Measurements from ENCODE around the gene PCDH1.

GRCh38 chr5:141855265-141856036 lies 22.8 kb downstream of the PCDH1 start:
- TF ChIP-seq RAD21 (CRISPR knock-in tag; IDR thresholded peaks at IDR 0.05), result no peak
- no peak for TF ChIP-seq ZNF30 (CRISPR knock-in tag; IDR thresholded peaks at IDR 0.05)
- no peak for TF ChIP-seq CTCF (CRISPR knock-in tag; IDR thresholded peaks at IDR 0.05)
- TF ChIP-seq ZNF331 (CRISPR knock-in tag; IDR thresholded peaks at IDR 0.05), result no peak
- TF ChIP-seq AKNA (CRISPR knock-in tag; IDR thresholded peaks at IDR 0.05; ENCODE audit: borderline replicate concordance), result no peak
- TF ChIP-seq, protein P1, sequence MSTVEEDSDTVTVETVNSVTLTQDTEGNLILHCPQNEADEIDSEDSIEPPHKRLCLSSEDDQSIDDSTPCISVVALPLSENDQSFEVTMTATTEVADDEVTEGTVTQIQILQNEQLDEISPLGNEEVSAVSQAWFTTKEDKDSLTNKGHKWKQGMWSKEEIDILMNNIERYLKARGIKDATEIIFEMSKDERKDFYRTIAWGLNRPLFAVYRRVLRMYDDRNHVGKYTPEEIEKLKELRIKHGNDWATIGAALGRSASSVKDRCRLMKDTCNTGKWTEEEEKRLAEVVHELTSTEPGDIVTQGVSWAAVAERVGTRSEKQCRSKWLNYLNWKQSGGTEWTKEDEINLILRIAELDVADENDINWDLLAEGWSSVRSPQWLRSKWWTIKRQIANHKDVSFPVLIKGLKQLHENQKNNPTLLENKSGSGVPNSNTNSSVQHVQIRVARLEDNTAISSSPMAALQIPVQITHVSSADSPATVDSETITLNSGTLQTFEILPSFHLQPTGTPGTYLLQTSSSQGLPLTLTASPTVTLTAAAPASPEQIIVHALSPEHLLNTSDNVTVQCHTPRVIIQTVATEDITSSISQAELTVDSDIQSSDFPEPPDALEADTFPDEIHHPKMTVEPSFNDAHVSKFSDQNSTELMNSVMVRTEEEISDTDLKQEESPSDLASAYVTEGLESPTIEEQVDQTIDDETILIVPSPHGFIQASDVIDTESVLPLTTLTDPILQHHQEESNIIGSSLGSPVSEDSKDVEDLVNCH (CRISPR knock-in tag; IDR thresholded peaks at IDR 0.05), result no peak
- no peak for TF ChIP-seq GTF2F1 (IDR thresholded peaks at IDR 0.05; ENCODE audit: low read length)
- TF ChIP-seq, protein P2, sequence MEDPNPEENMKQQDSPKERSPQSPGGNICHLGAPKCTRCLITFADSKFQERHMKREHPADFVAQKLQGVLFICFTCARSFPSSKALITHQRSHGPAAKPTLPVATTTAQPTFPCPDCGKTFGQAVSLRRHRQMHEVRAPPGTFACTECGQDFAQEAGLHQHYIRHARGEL (CRISPR knock-in tag; IDR thresholded peaks at IDR 0.05), result no peak
- TF ChIP-seq, protein P3, sequence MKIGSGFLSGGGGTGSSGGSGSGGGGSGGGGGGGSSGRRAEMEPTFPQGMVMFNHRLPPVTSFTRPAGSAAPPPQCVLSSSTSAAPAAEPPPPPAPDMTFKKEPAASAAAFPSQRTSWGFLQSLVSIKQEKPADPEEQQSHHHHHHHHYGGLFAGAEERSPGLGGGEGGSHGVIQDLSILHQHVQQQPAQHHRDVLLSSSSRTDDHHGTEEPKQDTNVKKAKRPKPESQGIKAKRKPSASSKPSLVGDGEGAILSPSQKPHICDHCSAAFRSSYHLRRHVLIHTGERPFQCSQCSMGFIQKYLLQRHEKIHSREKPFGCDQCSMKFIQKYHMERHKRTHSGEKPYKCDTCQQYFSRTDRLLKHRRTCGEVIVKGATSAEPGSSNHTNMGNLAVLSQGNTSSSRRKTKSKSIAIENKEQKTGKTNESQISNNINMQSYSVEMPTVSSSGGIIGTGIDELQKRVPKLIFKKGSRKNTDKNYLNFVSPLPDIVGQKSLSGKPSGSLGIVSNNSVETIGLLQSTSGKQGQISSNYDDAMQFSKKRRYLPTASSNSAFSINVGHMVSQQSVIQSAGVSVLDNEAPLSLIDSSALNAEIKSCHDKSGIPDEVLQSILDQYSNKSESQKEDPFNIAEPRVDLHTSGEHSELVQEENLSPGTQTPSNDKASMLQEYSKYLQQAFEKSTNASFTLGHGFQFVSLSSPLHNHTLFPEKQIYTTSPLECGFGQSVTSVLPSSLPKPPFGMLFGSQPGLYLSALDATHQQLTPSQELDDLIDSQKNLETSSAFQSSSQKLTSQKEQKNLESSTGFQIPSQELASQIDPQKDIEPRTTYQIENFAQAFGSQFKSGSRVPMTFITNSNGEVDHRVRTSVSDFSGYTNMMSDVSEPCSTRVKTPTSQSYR (CRISPR knock-in tag; IDR thresholded peaks at IDR 0.05; ENCODE audit: borderline replicate concordance), result no peak
